ENCODE measurements around the gene MARCHF2.
"Not testable (repeated sequence)": the region's sequence is repeated elsewhere in the genome, so short reads cannot be mapped to it uniquely, and the experiment has no call there.

The MARCHF2 gene

DNA sequence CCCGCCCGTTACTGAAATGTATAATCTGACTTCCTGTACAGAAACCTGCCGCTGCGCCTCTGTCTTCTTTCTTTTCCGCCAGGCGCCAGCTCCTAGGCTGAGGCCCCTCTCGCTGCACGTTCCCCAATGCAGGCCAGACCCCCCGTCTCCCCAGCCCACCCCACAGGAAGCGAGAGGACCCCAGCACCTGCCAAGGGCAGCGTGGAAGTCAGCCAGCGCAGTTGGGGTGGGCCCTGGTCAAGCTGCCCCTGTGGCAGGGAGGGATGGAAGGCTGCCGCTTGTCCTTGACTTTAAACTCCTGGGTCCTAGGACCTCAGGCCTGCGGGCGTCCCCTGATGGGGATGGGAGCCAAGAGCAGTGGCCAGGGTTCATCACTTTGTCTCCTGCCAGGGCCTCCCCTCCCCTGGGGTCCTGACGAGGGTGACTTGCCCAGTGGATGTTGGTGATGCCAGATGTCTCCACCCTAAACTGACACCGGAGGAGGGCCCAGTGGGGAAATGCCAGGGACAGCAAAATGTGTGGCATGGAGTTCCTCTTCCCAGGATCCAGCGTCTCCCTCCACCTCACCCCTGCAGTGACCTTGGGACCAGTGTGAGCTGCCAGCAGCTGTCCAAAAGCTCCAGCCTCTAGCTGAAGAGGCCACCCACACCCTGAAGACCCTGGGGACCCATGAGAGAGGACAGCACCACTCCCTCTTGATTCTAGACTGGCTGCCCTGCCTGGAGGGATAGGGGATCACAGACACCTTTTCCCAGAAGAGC is 8.5 kb upstream of the MARCHF2 start:
- in situ Hi-C loops (cut with MboI; ENCODE audit: low sequenced_read_pairs), result no loop called here

DNA sequence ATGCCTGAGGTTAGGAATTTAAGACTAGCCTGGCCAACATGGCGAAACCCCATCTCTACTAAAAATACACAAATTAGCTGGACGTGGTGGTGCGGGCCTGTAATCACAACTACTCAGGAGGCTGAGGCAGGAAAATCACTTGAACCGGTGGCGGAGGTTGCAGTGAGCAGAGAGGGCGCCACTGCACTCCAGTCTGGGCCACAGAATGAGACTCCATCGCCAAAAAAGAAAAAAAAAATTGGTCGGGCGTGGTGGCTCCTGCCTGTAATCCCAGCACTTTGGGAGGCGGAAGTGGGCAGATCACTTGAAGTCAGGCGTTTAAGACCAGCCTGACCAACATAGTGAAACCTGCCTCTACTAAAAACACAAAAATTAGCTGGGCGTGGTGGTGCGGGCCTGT is 2.4 kb upstream of the MARCHF2 start:
- in situ Hi-C loops (cut with MboI; ENCODE audit: low sequenced_read_pairs), result not testable (repeated sequence)

DNA sequence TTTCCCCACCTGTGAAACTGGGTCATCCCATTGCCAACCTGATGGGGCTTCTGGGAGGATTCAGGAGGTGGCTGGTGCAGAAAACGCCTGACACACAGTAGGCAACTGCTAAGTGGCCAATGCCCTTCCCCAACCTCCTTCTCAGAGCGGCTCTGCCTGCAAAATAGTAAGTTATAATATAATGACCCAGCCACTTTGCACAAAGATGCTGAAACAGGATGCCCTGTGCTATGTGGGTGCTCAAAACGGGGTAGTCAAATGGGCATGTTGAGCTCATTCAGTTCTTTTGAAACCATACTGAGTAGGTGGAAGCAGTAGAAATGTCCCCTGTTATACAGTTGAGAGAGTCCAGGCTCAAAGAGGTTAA is 507 bp downstream of the MARCHF2 start:
- in situ Hi-C loops (cut with MboI; ENCODE audit: low sequenced_read_pairs), result no loop called here

DNA sequence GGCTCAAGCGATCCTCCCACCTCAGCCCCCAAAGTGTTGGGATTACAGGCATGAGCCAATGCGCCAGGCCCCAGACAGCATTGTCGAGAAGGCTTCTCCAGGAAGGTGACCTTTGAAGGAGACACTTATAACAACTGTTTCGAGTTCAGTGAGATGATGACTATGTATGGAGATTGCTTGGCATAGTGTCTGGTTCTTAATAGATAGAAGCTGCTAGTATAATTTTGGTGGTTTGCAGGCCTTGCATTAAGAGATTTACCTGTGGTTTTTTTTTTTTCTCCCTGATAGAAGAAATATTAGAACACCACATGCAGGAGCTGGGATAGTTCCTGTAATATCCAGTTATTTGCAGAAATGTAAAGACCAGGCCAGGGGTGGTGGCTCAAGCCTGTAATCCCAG is 3.7 kb downstream of the MARCHF2 start:
- in situ Hi-C loops (cut with MboI; ENCODE audit: low sequenced_read_pairs), result no loop called here

DNA sequence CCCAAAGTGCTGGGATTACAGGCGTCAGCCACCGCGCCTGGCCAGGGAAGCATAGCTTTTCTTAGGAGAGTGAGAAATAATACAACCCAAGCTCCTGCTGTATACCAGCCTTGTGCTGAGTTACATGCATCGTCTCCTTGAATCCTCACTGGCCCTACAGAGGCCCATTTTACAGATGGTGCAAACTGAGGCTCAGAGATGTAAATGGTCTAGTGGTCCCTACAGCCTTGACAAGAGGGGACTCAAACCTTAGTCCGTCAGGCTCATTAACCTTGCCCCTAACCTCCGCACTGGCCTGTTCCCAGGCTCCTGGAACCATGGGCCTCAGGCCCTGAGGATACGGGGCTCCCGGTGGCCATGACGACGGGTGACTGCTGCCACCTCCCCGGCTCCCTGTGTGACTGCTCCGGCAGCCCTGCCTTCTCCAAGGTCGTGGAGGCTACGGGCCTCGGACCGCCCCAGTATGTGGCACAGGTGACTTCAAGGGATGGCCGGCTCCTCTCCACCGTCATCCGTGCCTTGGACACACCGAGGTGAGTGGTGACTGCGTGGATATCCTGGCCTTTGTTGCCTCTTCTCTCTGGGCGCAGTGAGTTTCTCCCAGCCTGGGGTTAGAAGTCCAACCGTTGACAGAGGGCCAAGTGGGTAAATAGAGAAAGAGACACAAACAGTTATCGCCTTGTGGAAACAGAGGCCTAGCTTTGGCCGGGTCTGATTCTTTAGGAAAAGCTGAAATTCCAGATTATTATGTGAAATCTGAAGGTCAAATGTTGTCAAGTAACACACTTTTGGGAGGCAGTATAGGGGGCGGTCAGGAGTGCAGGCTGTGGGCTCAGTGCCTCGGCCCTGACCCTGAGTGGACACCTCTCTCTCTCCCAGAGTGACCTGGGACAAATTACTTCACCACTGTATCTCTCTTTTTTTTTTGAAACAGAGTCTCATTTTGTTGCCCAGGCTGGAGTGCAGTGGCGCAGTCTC is 8.7 kb downstream of the MARCHF2 start:
- in situ Hi-C loops (cut with MboI; ENCODE audit: low sequenced_read_pairs), result no loop called here

DNA sequence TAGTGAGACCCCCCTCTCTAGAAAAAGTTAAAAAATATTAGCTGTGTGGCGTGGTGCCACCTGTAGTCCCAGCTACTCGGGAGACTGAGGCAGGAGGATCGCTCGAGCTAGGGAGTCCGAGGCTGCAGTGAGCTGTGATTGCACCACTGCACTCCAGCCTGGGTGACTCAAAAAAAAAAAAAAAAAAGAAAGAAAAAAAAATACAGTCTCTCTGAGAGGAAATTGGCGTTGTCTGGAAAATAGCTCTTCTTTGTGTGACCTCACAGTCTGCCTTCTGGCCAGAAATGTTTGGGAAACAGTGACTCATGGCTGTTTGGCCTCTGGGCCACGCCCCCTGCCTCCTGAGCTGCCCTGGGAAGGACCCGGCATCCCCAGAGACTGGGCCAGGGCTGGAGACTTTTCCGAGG is 10.7 kb downstream of the MARCHF2 start:
- in situ Hi-C loops (cut with MboI; ENCODE audit: low sequenced_read_pairs), result no loop called here

DNA sequence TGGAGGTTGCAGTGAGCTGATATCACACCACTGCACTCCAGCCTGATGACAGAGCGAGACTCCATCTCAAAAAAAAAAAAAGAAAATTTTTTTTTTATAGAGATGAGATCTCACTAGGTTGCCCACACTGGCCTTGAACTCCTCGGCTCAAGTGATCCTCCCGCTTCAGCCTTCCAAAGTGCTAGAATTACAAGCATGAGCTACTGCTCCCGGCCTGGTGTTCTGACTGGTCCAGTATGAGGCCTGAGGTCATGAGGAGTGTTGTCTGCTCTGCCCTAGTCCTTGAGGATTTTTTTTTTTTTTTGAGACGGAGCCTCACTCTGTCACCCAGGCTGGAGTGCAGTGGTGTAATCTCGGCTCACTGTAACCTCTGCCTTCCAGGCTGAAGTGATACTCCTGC is 12.2 kb downstream of the MARCHF2 start:
- in situ Hi-C loops (cut with MboI; ENCODE audit: low sequenced_read_pairs), result not testable (repeated sequence)

DNA sequence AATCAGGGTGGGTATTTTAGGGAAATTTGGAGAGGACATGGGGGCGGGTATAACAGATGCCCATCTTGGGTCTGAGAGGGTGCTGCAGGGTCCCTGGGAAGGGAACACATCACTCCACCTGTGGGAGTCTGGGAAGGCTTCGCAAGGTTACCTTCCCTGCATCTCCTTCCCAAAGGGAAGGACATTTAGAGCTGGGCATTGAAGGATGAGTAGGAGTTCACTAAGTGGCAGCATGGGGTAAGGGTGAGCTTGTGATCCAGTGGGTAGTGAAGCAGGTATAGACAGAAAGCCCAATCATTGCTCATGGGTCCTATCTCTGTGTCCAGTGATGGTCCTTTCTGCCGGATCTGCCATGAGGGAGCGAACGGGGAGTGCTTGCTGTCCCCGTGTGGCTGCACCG is 13.2 kb downstream of the MARCHF2 start:
- in situ Hi-C loops (cut with MboI; ENCODE audit: low sequenced_read_pairs), result no loop called here

DNA sequence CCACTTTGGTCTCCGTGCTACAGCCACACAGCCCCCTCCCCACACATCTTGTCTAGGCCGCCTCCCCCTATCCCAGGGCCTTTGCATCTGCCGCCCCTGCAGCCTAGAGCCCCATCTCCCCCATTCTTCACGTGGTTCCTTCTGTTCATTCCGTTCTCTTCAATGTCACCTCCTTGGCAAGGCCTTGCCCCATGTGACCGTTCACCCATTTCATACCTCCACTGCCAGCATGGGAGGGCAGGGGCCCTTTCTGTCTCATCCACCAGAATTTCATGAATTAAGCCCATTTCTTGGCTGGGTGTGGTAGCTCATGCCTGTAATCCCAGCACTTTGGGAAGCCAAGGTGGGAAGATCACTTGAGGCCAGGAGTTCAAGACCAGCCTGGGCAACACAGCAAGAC is 15.9 kb downstream of the MARCHF2 start:
- in situ Hi-C loops (cut with MboI; ENCODE audit: low sequenced_read_pairs), result no loop called here

DNA sequence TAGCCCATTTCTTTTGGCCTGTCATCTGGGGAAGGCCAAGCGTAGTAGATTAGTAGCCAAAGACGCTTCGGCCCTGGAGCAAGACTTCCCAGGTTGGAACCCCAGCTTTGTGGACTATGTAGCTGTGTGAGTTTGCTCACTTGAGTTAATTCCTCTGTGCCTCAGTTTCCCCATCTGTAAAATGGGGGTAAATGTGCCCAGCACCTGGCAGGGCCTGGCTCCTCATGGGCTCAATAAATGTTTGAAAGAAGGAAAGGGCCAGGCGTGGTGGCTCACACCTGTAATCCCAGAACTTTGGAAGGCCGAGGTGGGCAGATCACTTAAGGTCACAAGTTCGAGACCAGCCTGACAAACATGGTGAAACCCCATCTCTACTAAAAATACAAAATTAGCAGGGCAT is 16.7 kb downstream of the MARCHF2 start:
- in situ Hi-C loops (cut with MboI; ENCODE audit: low sequenced_read_pairs), result no loop called here

DNA sequence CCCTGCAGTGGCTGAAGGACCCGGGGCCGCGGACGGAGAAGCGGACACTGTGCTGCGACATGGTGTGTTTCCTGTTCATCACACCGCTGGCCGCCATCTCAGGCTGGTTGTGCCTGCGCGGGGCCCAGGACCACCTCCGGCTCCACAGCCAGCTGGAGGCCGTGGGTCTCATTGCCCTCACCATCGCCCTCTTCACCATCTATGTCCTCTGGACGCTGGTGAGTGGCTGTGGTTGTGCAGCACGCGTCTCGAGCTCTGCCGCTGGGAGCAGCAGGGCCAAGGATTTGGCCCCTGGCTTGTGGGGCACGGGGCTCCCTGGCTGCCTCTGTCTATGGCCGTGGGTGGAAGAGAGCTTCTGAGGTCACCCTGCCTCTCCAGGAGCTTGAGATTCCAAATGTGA is 17.5 kb downstream of the MARCHF2 start:
- in situ Hi-C loops (cut with MboI; ENCODE audit: low sequenced_read_pairs), result no loop called here

DNA sequence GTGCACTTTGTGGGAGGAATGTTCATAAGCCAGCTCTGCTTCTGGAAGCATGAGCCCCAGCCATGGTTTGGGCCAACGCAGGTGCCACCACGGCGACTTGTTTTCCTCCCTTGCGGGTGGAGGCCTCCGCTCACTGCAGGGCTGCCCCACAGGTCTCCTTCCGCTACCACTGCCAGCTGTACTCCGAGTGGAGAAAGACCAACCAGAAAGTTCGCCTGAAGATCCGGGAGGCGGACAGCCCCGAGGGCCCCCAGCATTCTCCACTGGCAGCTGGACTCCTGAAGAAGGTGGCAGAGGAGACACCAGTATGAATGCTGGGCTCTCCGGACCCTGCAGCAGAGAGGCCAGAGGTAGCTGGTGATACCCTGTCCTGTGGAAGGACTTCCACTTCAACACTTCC is 25.1 kb downstream of the MARCHF2 start:
- in situ Hi-C loops (cut with MboI; ENCODE audit: low sequenced_read_pairs), result no loop called here

DNA sequence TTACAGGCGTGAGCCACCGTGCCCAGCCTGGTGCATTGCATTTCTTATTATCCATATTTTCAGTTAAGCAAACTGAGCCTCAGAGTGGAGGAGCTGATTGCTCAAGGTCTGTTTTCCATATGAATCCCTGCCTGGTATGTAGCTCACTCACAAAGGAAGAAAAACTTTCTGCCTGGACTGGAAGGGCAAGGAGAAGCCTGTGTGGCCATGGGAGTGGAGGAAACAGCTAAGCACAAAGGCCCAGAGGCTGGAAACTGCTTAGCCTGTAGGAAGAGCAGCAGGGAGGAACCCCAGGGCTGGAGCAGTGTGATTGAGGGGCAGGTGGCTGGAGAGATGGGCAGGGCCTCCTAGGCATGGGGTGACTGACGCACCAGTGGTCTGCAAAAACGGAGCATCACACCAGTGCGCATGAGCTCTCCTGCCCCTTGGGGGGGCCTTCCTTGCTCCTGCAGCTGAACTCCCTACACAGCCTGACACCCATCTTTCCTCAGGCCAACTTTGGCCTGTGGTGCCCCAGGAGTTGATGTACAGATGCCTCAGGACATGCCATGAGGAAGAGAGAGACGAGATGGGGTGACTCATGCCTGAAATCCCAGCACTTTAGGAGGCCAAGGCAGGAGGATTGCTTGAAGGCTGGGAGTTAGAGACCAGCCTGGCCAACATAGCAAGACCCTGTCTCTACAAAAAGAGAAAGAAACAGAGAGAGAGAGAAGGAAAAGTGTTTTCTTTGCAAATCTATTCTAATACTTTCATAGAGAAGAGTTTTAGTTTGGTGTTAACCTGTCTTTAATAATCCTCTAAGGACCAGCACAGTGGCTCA is 28.8 kb downstream of the MARCHF2 start:
- in situ Hi-C loops (cut with MboI; ENCODE audit: low sequenced_read_pairs), result no loop called here

DNA sequence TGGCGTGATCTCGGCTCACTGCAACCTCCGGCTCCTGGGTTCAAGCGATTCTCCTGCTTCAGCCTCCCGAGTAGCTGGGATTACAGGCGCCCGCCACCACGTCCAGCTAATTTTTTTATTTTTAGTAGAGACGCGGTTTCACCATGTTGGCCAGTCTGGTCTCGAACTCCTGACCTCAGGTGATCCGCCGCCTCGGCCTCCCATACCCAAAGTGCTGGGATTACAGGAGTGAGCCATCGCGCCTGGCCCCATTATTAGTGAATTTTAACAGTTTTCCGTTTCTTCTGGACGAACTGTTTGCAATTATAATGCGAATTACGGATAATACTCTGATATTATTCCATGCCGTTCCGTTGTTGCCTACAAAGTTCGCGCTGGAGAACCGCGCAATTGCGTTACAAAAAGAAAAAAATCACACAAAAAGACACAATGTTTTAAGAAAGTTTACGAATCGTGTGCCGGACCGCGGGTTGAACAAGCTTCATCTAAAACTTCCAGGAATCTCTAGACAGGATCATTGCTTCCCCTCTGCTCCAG is 31.1 kb downstream of the MARCHF2 start:
- in situ Hi-C loops (cut with MboI; ENCODE audit: low sequenced_read_pairs), result not testable (repeated sequence)

DNA sequence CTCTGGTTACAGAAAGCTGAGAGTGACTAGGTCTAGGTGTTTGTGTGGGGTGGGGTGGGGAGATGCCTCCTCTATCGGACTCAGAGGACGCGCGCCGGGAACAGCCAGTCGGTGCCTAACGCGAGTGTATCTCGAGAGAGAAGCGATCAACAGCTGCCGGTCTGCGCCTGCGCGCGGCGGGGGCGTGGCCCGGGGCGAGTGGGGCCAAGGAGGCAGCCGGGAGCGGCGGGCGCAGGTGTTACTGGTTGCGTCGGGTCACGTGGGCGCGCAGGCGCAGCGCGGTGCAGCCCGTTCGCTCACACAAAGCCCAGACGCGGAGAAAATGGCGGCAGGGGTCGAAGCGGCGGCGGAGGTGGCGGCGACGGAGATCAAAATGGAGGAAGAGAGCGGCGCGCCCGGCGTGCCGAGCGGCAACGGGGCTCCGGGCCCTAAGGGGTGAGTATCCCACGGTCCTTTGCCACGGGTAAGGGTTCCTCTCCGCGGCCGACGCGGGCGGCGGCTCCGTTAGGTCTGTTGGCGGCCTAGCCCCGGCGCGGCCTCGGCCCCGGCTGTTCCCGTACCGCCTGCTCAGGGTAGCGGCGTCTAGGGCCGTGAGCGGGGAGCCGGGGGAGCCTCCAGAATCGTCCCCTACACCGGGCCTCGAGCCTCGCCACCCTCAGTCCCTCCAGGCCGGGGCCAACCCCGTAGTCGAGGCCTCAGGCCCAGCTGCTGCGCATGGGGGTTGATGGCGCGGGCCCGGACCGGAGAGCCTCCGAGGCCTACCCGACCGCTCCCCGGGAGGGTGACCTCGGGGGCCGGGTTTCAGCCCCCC is 31.8 kb downstream of the MARCHF2 start, which contains the start of gene HNRNPM:
TSS of gene HNRNPM (plus strand) at position 299 of the 811 bp plus-strand sequence. CDS start at position 323, 24 bp downstream.
- in situ Hi-C loops (cut with MboI; ENCODE audit: low sequenced_read_pairs), result no loop called here

DNA sequence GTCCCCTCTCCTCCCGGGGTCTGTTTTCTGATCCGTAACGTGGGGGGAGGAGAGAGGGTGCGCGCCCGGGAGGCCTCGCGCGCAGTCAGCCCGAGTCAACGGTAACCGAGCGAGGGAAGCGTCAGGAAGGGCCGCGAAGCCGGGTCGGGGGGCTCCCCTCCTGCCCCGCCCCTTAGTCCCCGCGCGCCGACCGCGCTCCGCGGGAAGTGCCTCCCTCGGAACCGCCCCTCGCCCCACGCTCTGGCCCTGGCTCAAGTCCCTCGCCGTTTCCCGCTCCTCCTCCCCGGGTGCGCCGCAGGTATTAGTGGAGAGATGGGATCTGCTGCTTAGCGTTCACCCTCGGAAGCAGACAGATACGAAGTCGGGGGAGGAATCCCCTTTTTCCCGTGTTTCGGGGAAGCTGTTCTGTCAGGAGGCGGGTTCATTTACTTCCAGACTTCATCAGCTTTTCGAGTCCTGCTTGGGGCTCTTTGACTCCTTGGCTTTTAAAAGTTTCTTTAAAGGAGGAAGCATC is 32.4 kb downstream of the MARCHF2 start:
- in situ Hi-C loops (cut with MboI; ENCODE audit: low sequenced_read_pairs), result no loop called here

DNA sequence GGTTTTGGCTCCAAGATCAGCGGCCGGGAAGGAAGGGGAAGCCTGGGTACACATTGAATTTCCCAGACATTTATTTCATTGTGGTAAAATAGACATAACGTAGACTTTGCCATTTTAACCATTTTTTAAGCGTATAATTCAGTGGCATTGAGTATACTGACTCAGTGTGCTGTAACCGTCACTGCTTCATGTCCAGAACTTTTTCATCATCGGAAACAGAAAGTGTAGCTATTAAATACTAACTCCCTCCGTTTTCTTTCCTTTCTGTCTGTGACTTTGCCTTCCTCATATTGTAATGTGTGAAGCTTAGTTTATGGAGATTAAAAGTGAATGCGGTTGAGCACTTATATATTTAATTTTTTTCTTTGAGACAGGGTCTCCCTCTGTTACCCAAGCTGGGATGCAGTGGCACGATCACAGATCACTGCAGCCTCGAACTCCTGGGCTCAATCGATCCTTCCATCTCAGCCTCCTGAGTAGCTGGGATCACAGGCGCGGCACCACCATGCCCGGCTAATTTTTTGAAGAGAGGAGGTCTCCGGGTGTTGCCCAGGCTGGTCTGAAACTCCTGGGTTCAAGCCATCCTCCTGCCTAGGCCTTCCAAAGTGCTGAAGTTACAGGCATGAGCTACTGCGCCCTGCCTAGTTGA is 33.1 kb downstream of the MARCHF2 start:
- in situ Hi-C loops (cut with MboI; ENCODE audit: low sequenced_read_pairs), result no loop called here

DNA sequence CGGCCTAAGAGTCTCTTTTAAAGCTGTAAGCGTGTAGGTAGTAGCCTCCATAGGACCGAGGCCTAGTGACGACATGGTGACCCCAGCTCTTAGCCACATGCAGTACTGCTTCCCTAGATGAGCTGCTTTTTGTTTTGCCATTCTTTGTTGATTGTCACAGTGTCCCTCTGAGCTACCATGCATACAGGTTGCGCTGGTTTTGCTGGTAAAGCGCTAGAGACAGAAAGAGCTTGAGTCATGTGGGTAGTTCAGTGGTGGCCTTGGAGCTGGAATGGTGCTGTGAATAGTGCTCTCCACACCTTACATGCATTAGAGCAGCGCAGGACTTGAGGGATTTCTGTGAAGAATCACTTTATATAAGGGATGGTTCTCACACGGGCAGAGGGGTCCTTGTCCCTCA is 36.7 kb downstream of the MARCHF2 start:
- in situ Hi-C loops (cut with MboI; ENCODE audit: low sequenced_read_pairs), result no loop called here

DNA sequence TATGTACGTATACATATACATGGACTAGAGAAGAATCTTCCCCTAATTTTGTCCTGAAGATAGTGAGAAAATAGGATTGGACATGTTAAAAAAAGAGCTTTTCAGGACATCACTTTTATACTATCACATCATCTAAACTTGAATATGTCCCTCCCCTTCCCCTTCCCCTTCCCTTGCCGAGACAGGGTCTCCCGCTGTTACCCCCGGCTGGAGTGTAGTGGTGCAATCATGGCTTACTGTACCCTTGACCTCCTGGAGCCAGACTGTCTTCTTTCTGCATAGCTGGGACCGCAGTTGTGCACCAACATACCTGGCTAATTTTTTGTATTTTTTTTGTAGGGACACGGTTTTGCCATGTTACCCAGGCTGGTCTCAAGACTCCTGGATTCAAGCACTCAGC is 38.3 kb downstream of the MARCHF2 start:
- in situ Hi-C loops (cut with MboI; ENCODE audit: low sequenced_read_pairs), result no loop called here
